WTC11 (cell line): ENCODE results near the gene TEC.

Experiments
- ATF2 ChIP-seq: sonication (generic); formaldehyde crosslinking; IDR thresholded peaks from 2 replicates; pipeline ENCODE4 v1.8.1; 2022; ENCODE audit warnings: low read depth, missing genetic modification reagents, borderline replicate concordance
- CREB1 ChIP-seq: sonication (generic); formaldehyde crosslinking; IDR thresholded peaks from 2 replicates; pipeline ENCODE4 v1.8.0; 2023; ENCODE audit warnings: mild to moderate bottlenecking, missing genetic modification reagents
- KAT7 ChIP-seq: sonication (generic); formaldehyde crosslinking; IDR thresholded peaks from 2 replicates; pipeline ENCODE4 v1.8.1; 2023; ENCODE audit warnings: missing genetic modification reagents, mild to moderate bottlenecking, borderline replicate concordance
- NR1H2 ChIP-seq: sonication (generic); formaldehyde crosslinking; IDR thresholded peaks from 2 replicates; pipeline ENCODE4 v1.9.0; 2021; ENCODE audit warnings: mild to moderate bottlenecking, moderate library complexity, missing genetic modification reagents
- RELA ChIP-seq: sonication (generic); formaldehyde crosslinking; IDR thresholded peaks from 2 replicates; pipeline ENCODE4 v1.8.1; 2022; ENCODE audit warnings: missing genetic modification reagents, mild to moderate bottlenecking, borderline replicate concordance
- SMAD3 ChIP-seq: sonication (generic); formaldehyde crosslinking; IDR thresholded peaks from 2 replicates; pipeline ENCODE4 v1.8.0; 2022; ENCODE audit warnings: missing genetic modification reagents, mild to moderate bottlenecking, borderline replicate concordance
- ZNF263 ChIP-seq: sonication (generic); formaldehyde crosslinking; IDR thresholded peaks from 2 replicates; pipeline ENCODE4 v1.8.1; 2022; ENCODE audit warnings: low read depth, mild to moderate bottlenecking, moderate library complexity, missing genetic modification reagents
- TF ChIP-seq, protein P1 (sequence below): fragments of 200-600 bp; IDR thresholded peaks from 2 replicates; pipeline ENCODE4 v1.8.0; 2022; ENCODE audit warnings: antibody characterized with exemption

- no peak for TF ChIP-seq NR1H2 (CRISPR knock-in tag)
- TF ChIP-seq, protein P1, sequence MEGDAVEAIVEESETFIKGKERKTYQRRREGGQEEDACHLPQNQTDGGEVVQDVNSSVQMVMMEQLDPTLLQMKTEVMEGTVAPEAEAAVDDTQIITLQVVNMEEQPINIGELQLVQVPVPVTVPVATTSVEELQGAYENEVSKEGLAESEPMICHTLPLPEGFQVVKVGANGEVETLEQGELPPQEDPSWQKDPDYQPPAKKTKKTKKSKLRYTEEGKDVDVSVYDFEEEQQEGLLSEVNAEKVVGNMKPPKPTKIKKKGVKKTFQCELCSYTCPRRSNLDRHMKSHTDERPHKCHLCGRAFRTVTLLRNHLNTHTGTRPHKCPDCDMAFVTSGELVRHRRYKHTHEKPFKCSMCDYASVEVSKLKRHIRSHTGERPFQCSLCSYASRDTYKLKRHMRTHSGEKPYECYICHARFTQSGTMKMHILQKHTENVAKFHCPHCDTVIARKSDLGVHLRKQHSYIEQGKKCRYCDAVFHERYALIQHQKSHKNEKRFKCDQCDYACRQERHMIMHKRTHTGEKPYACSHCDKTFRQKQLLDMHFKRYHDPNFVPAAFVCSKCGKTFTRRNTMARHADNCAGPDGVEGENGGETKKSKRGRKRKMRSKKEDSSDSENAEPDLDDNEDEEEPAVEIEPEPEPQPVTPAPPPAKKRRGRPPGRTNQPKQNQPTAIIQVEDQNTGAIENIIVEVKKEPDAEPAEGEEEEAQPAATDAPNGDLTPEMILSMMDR: no peak
- no peak for TF ChIP-seq ATF2
- no peak for TF ChIP-seq CREB1 (CRISPR knock-in tag)
- no peak for TF ChIP-seq KAT7 (CRISPR knock-in tag)
- TF ChIP-seq RELA: no peak
- no peak for TF ChIP-seq SMAD3
- TF ChIP-seq ZNF263 (CRISPR knock-in tag): no peak
Observed at GRCh38 chr4:48195374-48195773, 74.3 kb downstream of the TEC start.
